AG09309 (cell line): ENCODE measurements around the gene B4GALNT4.

ENCODE experiments used
- DNase-seq: peaks from one replicate; pipeline ENCODE4 v3.0.0-alpha.2; 2010; ENCODE audit warnings: low read depth
- H3K4me3 ChIP-seq: 2 replicates; pipeline ENCODE4 v1.5.1; 2011; ENCODE audit warnings: mild to moderate bottlenecking, low read depth, low read length, moderate library complexity; ENCODE audit not compliant: control insufficient read depth
- CTCF ChIP-seq: IDR thresholded peaks from 2 replicates; pipeline ENCODE4 v1.5.1; 2011; ENCODE audit warnings: mild to moderate bottlenecking, low read depth, low read length, inconsistent platforms; ENCODE audit not compliant: insufficient read depth, control insufficient read depth; ENCODE audit errors: missing control alignments

The B4GALNT4 gene

GRCh38 chr11:350723-351255 lies 18.5 kb upstream of the B4GALNT4 start:
- no peak overlapping the region for H3K4me3 ChIP-seq
- no peak for DNase-seq
- no peak for TF ChIP-seq CTCF

- DNase-seq = no peak
- no peak for TF ChIP-seq CTCF
- no peak overlapping the region for H3K4me3 ChIP-seq
These were observed 17.9 kb upstream of the B4GALNT4 start for GRCh38 chr11:351411-351810.

GRCh38 chr11:352456-353031 lies 16.8 kb upstream of the B4GALNT4 start:
- no peak for DNase-seq
- TF ChIP-seq CTCF = no peak
- H3K4me3 ChIP-seq = no peak overlapping the region

GRCh38 chr11:353179-353873 lies 16.0 kb upstream of the B4GALNT4 start:
- peak; percentile 64 for DNase-seq
- no peak for TF ChIP-seq CTCF
- H3K4me3 ChIP-seq = no peak overlapping the region

- TF ChIP-seq CTCF = no peak
- DNase-seq = peak; percentile 86
- peak overlapping the region; percentile 34 for H3K4me3 ChIP-seq
These were observed 13.5 kb upstream of the B4GALNT4 start for GRCh38 chr11:355581-356458.

- DNase-seq = no peak
- no peak overlapping the region for H3K4me3 ChIP-seq
- TF ChIP-seq CTCF = no peak
These were observed 12.7 kb upstream of the B4GALNT4 start for GRCh38 chr11:356610-357009.
